GM18907 (cell line): ENCODE results near the gene IGLL5.

Experiments used
- ATAC-seq: cut with Tn5 transposase; IDR thresholded peaks from one replicate; pipeline ENCODE4 v1.9.1; 2021; ENCODE audit warnings: mild to moderate bottlenecking, moderate library complexity; ENCODE audit not compliant: unreplicated experiment

IGLL5 gene

GRCh38 chr22:22858559-22858937 lies 29.1 kb upstream of the IGLL5 start:
- ATAC-seq, result no peak

GRCh38 chr22:22863001-22863400 lies 24.6 kb upstream of the IGLL5 start:
- ATAC-seq, result no peak

DNA sequence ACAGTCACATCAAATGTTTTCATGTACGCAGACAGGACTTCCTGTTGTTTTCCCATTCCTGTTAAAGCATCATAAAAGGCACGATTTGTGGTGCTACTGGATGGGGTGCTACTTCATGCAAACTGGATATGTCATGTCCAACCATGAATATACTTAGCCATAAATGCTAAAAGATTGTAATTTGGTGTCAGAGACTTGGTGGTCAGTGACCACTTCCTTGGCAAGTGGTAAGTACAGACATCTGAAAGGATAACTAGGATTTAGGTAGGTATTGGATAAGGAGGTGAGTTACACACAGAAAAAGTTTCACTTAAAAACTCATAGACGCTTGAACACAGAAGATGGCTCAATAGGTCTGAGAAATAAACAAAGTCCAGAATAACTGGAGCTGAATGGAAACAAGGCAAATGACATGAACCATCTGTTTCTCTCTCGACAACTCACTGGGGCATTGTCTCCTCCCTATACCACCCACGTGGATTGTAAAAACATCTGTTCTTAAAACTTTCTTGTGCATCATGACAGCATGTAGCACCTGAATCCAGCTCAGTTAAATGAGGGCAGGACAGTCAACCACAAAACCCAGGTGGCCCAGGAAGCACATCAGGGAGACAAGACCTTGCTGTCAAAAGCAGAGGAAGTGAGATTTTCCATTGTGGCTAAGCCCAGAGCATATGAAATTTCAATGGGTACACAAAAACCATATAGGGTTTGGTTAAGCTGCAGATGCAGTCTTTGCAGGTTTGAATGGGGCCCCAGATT lies 22.1 kb upstream of the IGLL5 start:
- ATAC-seq, result peak; percentile 63

DNA sequence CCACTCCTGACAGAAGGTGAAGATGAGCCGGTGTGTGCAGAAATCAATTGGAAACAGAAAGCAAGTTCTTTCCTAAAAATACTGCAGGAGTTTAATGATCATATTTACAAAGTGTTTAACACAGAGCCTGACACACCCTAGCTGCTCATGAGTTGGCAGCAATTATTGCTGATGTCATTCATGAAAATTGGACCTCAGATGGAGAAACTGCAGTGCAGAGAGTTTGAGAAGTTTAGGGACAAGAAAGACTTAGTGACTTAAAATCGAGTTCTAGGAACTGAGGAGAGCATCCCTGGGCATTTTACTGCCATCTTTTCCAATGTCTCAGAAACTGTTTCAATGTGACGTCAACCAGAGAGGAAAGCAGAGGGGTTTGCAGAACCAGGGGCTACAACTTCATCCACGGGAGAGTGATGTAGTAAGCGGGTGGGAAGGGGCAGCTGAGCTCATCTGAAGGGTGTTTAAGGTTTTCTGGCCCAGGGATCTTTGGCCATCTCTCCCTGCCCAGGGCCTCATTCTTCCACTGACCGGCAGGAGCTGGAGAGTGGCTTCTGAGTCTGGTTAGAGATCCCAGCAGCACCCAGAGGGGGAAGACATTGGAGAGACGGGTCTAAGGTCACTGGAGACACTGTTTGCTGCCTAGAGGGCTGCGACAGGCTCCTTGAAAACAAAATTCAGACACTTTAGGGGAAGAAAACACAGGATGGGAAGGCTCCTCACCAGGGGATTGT lies 21.1 kb upstream of the IGLL5 start:
- no peak for ATAC-seq

DNA sequence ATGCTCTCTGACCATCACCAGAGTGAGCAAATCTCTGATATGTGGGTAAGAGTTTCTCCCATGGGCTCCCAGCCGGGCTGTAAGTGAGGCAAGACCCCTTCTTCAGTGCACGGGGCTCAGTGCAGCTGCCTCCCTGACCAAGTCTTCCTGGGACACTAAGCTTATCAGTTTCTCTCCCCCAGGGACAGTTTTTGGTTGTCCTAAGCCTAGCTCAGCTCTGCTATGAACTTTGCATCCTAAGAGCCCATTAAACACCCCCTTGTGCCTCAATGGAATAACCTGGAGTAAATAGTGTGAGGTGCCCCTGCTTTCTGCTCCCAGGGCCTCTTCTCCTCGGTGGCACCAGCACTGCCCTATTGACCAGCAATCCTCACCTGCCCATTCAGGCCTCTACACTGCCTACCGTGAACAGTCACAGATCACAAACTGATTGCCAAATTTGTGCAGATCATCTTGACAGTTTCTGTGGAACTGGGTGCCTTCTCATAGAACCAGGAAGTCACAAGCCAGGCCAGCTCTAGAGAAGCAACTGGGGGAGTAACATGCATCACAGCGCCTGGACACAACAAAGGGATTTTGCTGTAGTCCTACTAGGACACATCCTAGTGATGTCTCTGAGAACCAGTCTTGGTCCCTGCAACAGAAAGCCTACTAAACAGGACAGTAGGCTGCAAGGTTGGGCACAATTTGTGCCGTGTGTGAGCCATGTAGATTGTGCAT lies 19.5 kb upstream of the IGLL5 start:
- ATAC-seq, result no peak

- ATAC-seq, result no peak
Observed at GRCh38 chr22:22870577-22871404, 16.8 kb upstream of the IGLL5 start.

DNA sequence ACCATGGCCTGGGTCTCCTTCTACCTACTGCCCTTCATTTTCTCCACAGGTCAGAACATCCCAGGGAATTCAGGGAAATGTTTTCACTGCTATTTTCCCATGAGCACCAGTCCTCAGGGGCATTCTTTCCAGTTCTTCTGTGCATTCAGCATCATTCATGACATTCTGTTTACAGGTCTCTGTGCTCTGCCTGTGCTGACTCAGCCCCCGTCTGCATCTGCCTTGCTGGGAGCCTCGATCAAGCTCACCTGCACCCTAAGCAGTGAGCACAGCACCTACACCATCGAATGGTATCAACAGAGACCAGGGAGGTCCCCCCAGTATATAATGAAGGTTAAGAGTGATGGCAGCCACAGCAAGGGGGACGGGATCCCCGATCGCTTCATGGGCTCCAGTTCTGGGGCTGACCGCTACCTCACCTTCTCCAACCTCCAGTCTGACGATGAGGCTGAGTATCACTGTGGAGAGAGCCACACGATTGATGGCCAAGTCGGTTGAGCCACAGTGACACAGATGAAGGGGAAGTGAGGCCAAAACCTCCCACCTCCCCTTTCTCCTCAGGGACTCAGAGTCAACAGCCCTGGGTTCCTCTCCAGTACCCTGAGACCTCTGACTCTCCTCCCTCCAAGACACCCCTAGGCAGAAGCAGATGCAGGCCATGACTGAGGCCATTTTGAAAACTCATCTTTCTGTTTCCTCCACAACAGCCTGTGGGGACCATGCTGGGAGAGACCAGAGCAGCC lies 15.9 kb upstream of the IGLL5 start:
- ATAC-seq, result no peak

GRCh38 chr22:22872722-22873708 lies 14.6 kb upstream of the IGLL5 start:
- no peak for ATAC-seq

DNA sequence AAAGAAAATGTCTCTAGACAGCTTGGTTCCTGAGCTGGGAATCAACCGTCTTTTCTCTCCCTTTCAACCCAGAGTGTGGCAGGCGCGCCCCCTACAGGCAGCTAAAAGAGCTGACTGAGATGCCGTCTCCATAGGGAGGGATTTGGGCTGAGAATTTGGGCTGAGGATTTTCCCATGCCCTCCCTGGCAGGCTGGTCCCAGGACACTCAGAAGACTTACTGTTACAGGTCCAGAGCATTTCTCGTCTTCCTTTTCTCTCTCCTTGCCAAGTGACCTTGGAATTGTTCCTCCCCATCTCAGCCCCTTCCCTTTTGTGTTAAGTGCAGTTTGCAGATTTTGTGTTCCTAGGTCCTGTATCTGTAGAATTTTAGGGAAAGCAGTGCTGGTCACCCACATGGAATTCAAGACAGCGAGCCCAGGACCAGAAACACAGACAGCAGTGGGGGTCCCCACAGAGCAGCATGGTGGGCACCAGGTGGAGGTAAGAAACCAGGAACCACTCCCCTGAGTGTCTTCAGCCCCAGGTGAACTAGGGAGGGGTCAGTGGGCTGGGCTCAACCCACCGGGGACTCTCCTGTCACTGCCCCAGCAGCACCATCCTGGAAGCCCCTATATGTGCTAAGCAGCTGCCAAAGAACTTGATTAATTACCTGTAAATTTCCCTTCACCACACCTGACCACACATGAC lies 9.9 kb upstream of the IGLL5 start:
- ATAC-seq, result no peak

DNA sequence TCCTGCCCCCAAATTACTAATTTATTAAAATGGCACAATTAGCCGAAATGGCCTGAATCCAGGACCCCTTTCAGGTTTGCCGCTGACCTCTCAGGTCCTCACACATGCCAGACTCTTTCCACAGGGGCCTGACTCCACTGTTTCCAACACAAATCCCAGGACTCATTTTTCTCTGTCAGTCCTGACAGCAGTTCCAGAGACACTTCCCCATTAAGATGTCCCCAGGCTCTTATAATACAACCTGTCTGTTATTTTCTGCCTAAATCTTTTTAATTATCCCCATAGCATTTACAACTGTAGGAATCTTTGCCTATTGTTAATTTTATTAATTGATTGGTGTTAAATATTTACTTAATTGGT lies 9.4 kb upstream of the IGLL5 start:
- ATAC-seq, result no peak

DNA sequence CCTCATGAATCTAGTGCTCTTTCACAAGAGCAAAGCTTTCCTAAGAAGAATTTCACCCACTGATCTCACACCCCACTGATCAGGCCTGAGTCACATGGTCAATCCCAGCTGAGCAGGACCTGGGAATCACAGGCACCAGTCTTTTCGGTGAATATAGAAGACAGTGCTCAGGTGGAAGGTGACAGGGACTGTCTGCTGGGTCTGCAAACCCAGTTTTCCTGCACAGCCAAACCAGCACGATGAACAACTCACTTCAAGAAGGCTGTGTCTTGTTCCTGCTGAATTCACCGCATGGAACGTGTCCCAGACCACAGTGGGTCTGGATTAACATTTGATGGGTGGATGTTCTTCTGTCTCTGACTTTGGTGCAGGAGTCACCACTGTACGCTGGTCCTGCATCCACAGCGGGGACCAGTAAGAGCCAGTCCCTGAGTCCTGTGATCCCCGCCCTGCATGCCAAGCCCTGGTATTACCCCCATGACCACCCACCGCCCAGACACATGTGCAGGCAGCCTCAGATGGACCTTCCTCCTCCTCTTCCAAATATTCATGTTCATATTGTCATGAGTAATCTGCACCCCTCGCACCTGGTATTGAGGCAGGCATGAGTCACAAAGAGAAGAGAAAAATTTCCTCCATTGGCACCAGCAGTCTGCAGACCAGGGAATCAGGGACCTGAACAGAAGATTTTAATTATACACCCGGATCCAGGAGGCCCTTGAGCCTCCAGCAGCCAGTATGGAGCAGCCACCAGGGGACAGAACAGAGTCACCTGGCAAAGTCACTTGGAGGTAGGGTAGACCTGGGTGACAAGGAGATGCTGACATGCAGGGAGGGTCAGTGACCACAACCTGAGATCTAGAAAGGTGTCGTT lies 8.6 kb upstream of the IGLL5 start:
- no peak for ATAC-seq

DNA sequence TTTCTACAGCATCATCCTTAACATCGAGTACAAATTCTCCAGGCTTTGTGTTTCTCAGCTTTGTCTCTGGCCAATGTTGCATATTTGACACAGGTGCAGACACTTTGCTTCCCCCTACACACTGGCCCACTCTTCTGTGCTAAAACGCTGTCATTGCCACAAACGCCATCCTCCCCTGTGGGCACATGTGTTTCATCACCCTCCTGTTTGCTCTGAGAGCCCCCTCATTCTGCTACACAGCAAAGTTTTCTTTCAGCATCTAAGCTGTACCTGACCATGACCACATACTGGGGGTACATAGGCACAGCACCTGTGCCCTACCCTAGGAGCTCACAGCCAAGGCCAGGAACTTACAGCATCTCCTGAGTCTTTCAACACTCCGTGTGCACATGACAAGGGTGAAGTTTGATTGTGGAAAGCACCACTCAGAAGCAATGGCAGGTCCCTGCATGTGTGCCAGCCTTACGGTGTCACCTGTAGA lies 7.9 kb upstream of the IGLL5 start:
- ATAC-seq, result no peak

GRCh38 chr22:22880645-22881044 lies 7.0 kb upstream of the IGLL5 start:
- no peak for ATAC-seq

DNA sequence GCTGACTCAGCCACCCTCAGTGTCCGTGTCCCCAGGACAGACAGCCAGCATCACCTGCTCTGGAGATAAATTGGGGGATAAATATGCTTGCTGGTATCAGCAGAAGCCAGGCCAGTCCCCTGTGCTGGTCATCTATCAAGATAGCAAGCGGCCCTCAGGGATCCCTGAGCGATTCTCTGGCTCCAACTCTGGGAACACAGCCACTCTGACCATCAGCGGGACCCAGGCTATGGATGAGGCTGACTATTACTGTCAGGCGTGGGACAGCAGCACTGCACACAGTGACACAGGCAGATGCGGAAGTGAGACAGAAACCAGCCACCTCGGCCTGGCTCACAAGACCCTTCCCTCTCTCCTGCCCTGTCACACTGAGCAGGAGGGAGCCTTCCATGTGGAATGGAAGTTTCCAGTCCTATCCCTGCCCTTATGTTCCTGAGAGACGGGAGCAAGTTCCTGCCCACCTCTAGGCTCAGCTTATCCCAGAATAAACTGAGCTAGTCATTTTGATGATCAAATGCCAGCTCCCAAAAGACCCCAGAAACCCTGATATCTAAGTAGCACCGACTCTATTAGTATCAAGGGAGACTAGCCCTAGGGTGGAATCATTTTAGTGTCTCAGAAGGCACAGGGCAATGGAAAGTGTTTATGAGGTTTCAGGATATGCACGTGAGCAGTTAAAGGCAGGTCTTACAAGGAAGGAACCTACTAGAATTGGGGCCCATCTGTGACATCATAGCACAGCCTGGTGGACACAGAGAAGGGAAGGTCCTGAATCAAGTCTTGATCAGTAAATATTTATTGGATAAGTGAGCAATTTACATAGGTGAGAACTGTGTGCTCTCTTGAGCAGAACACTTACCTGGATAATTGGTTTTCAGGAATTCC lies 6.3 kb upstream of the IGLL5 start:
- ATAC-seq, result no peak

DNA sequence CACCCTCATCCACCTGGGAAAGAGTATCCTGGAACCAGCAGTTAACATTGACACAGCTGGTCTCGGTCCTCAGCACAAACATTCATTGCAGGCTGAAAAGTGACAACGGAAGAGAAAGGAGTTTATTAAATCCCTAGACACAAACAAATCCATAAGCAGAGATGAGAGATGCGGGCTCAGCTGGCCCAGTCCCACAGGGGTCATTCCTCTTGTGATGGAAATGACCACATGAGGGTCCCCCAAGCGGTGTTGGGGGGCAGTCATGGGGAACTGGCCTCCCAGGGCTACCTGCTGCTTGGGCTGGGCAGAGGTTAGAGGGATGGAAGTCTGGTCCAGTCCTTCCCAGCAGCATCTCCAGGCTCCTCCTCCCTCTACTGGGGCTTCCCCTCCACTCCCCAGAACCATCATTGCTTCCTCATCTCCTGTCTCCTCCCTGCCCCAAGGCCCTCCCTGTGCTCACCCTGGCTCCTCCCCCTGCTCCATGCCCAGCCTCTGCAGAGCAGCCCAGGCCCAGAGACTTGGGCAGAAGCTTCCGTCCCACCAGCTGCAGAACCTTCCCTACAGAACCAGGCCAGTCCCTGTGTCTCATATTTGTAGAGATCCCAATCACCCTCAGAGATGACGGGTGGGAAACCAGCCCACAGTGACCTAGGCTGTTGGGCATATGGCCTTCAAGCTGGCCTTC lies 5.4 kb upstream of the IGLL5 start:
- no peak for ATAC-seq
